HUES64 (cell line): ENCODE results near the gene MRPL1. TPM values are rescaled to one million over a fixed set of nuclear protein-coding genes. Genes with fewer than 3 reads are reported as not detected.
A peak's percentile ranks its signal among the peaks of the same experiment; 100 is the strongest.

ENCODE experiments used
- H3K27ac ChIP-seq: 2 replicates; pipeline ENCODE4 v1.7.0; 2013; ENCODE audit warnings: low read depth, low read length, inconsistent platforms
- H3K27me3 ChIP-seq: 2 replicates; pipeline ENCODE4 v1.6.1; 2013; ENCODE audit warnings: mild to moderate bottlenecking, low read length; ENCODE audit not compliant: insufficient read depth
- H3K36me3 ChIP-seq: 2 replicates; pipeline ENCODE4 v1.6.1; 2013; ENCODE audit warnings: mild to moderate bottlenecking, low read length; ENCODE audit not compliant: insufficient read depth
- H3K4me1 ChIP-seq: 2 replicates; pipeline ENCODE4 v1.6.1; 2013; ENCODE audit warnings: mild to moderate bottlenecking, low read length, moderate library complexity; ENCODE audit not compliant: insufficient read depth
- H3K4me3 ChIP-seq: 2 replicates; pipeline ENCODE4 v1.5.1; 2013; ENCODE audit warnings: mild to moderate bottlenecking, low read length, moderate library complexity
- H3K9ac ChIP-seq: 2 replicates; pipeline ENCODE4 v1.6.1; 2013; ENCODE audit warnings: mild to moderate bottlenecking, low read depth, low read length
- H3K9me3 ChIP-seq: 2 replicates; pipeline ENCODE4 v1.6.1; 2013; ENCODE audit warnings: low read depth, low read length; ENCODE audit not compliant: insufficient read depth
- WGBS: fragments of 150-250, 120-280 bp; methylation state at CpG from one replicate; pipeline ENCODE4 v1.1.7; 2013; ENCODE audit warnings: missing lambda C conversion rate; 5-methylcytosine and 5-hydroxymethylcytosine counted together
- polyA plus RNA-seq, 2 experiments: library from polyadenylated mRNA; stranded (reverse); fragments of 50-300 nt; gene quantifications; one replicate each; pipeline ENCODE4 v1.2.3, GENCODE V29; 2013

The MRPL1 gene
- 35.8 TPM for polyA plus RNA-seq (2013, experiment 1 of 2)
- 33.9 TPM for polyA plus RNA-seq (2013, experiment 2 of 2)

- Histone ChIP-seq H3K36me3 (0 out of 2 replicates have a peak, but pooled peaks cover 2% of the 10 kb centered on the region), H3K9ac (peak within 1 kb of the TSS; percentile 98), H3K4me1 (0 out of 2 replicates have a peak, but pooled peaks cover 8% of the 10 kb centered on the region), H3K9me3 (no peaks in the 10 kb centered on the region), H3K4me3 (peak within 1 kb of the TSS; percentile 92), H3K27ac (peak within 1 kb of the TSS; percentile 89), H3K27me3 (no peaks in the 10 kb centered on the region)
- WGBS, result under 1% methylated on average over 33 of the region's 33 CpGs
Measured at GRCh38 chr4:77862478-77863216, at the start of gene MRPL1. Gene MRPL1, plus strand, starts transcription at chr4:77862830. Its CDS starts 19 bp downstream, at chr4:77862849.

- H3K4me3 ChIP-seq, result no peak overlapping the region
- peaks cover 12% of the 10 kb centered on the region for H3K27me3 ChIP-seq
- no peak overlapping the region for H3K9ac ChIP-seq
- H3K36me3 ChIP-seq, result no peaks in the 10 kb centered on the region
- peaks cover 5% of the 10 kb centered on the region for H3K4me1 ChIP-seq
- no peak overlapping the region for H3K27ac ChIP-seq
- H3K9me3 ChIP-seq, result no peaks in the 10 kb centered on the region
Measured at GRCh38 chr4:77815636-77816035, 47.0 kb upstream of the MRPL1 start.

DNA sequence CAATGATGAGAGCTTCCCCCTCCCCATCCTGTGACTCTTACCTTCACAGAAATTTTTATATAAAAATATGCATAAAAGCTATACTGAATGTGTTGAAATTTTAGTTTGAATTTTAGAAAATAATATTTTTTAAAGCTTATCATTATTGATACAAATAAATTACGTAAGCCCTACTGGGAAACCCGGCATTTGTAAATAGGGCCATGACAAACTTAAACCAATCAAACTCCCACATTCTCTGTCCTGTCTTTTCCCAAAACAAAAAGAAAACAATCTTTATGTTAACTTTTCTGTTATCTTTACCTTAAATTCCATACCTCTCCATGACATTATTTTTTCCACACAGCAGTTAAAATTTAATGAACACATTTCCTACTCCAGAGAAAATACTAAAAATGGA lies 46.1 kb upstream of the MRPL1 start:
- H3K9me3 ChIP-seq, result no peaks in the 10 kb centered on the region
- H3K4me3 ChIP-seq, result no peak overlapping the region
- H3K36me3 ChIP-seq, result no peaks in the 10 kb centered on the region
- peaks cover 5% of the 10 kb centered on the region for H3K4me1 ChIP-seq
- H3K27me3 ChIP-seq, result peaks cover 22% of the 10 kb centered on the region
- H3K27ac ChIP-seq, result no peak overlapping the region
- H3K9ac ChIP-seq, result no peak overlapping the region
- WGBS, result 92% methylated on average over 2 of the region's 2 CpGs

GRCh38 chr4:77817304-77818072 lies 45.1 kb upstream of the MRPL1 start:
- Histone ChIP-seq H3K4me3 (peak overlapping the region; percentile 92), H3K27ac (no peak overlapping the region), H3K4me1 (peaks cover 5% of the 10 kb centered on the region), H3K9me3 (no peaks in the 10 kb centered on the region), H3K27me3 (peaks cover 24% of the 10 kb centered on the region), H3K9ac (no peak overlapping the region), H3K36me3 (no peaks in the 10 kb centered on the region)
- 85% methylated on average over 5 of the region's 8 CpGs for WGBS

GRCh38 chr4:77818073-77818601 lies 44.5 kb upstream of the MRPL1 start:
- H3K27ac ChIP-seq, result peak overlapping the region; percentile 17; the same call in 1 of the 2 replicates

GRCh38 chr4:77818602-77819403 lies 43.8 kb upstream of the MRPL1 start, which contains the start of gene CNOT6L:
Gene CNOT6L, minus strand, starts transcription at chr4:77819368. Its CDS starts 60 bp downstream, at chr4:77819308.
- H3K27ac ChIP-seq, result peak within 1 kb of the TSS; percentile 27; the same call in 1 of the 2 replicates
- H3K27me3 ChIP-seq, result peaks cover 24% of the 10 kb centered on the region
- under 1% methylated on average over 89 of the region's 89 CpGs for WGBS
- no peaks in the 10 kb centered on the region for H3K9me3 ChIP-seq
- peak within 1 kb of the TSS; percentile 59 for H3K9ac ChIP-seq
- H3K4me3 ChIP-seq, result peak within 1 kb of the TSS; percentile 92
- peaks cover 5% of the 10 kb centered on the region for H3K4me1 ChIP-seq
- no peaks in the 10 kb centered on the region for H3K36me3 ChIP-seq

More at GRCh38 chr4:77818073-77818601, 44.5 kb upstream of the MRPL1 start:
- H3K36me3 ChIP-seq, result no peaks in the 10 kb centered on the region
- peak overlapping the region; percentile 92 for H3K4me3 ChIP-seq
- peak overlapping the region; percentile 56 for H3K9ac ChIP-seq
- peaks cover 24% of the 10 kb centered on the region for H3K27me3 ChIP-seq
- H3K4me1 ChIP-seq, result peaks cover 5% of the 10 kb centered on the region
- WGBS, result 2% methylated on average over 13 of the region's 13 CpGs
- no peaks in the 10 kb centered on the region for H3K9me3 ChIP-seq

DNA sequence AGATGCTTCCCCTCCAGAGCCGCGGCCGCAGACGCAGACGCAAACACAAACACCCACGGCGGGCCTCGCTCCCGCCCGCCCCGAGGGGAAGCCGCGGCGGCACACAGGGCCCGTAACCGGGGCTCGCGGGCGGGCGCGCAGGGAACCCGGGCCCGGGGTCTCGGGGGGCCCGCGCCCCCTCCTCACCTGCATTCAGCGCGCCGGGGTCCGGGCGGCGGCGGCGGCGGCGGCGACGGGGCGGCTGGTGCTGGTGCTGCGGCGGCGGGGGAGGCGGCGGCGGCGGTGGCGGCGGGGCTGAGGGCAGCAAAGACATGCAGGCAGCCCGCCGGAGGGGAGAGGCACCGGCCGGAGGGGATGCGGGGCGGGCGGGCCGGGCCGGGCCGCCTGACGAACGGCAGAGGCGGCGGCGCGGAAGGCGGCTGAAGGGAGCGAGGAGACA lies 43.2 kb upstream of the MRPL1 start:
- Histone ChIP-seq H3K9me3 (no peaks in the 10 kb centered on the region), H3K36me3 (no peaks in the 10 kb centered on the region), H3K27me3 (peaks cover 24% of the 10 kb centered on the region), H3K4me1 (peaks cover 5% of the 10 kb centered on the region), H3K4me3 (peak overlapping the region; percentile 92), H3K9ac (peak overlapping the region; percentile 56), H3K27ac (no peak overlapping the region)
- under 1% methylated on average over 66 of the region's 66 CpGs for WGBS

- WGBS, result under 1% methylated on average over 81 of the region's 81 CpGs
- Histone ChIP-seq H3K9me3 (no peaks in the 10 kb centered on the region), H3K36me3 (no peaks in the 10 kb centered on the region), H3K9ac (peak overlapping the region; percentile 59), H3K4me3 (peak overlapping the region; percentile 73), H3K27ac (peak overlapping the region; percentile 27; the same call in 1 of the 2 replicates), H3K4me1 (peaks cover 5% of the 10 kb centered on the region), H3K27me3 (peaks cover 24% of the 10 kb centered on the region)
Measured at GRCh38 chr4:77819843-77820648, 42.6 kb upstream of the MRPL1 start.

- peaks cover 24% of the 10 kb centered on the region for H3K27me3 ChIP-seq
- H3K27ac ChIP-seq, result peak overlapping the region; percentile 27; the same call in 1 of the 2 replicates
- H3K4me1 ChIP-seq, result peaks cover 5% of the 10 kb centered on the region
- H3K4me3 ChIP-seq, result peak overlapping the region; percentile 73
- 48% methylated on average over 13 of the region's 14 CpGs for WGBS
- no peaks in the 10 kb centered on the region for H3K9me3 ChIP-seq
- peak overlapping the region; percentile 59 for H3K9ac ChIP-seq
- H3K36me3 ChIP-seq, result no peaks in the 10 kb centered on the region
Measured at GRCh38 chr4:77820649-77821561, 41.7 kb upstream of the MRPL1 start.
